NCI-H2107 (cell line): ENCODE data around the gene ST8SIA2.

Source experiments
- DNase-seq: peaks from one replicate; lab custom pipeline; 2025; lab: John Stamatoyannopoulos, UW

Gene ST8SIA2

DNA sequence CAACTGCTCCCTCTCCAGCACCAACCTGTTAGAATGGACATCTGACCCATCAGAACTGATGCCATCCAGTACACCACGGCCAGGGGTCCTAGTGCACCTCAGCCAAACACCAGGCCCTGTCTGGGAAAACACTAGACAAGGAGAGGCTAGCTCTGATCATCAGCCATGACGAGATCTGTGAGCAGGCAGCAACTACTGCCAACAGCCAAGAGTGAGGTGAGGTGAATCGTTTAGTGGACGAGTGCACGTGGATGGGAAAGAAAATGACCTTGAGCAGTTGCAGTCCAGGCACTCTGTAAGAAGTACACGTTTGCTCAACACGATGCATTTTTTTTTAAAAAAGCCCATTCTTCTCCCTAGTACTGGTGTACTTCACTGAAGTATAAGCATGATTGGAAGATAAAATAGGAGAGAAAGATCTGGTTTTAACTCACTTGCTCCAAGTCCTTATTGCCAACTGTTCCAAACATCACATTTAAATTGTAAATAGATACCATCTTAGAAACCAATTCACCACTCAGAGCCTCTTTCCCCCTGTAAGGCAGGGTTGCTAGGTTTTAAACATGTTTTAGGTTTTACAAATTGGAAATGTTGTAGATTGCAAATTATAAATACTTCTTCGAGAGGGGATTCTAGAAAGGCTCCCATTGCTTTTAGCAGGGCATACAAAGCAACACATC is 5.7 kb downstream of the ST8SIA2 start:
- DNase-seq = no peak

DNA sequence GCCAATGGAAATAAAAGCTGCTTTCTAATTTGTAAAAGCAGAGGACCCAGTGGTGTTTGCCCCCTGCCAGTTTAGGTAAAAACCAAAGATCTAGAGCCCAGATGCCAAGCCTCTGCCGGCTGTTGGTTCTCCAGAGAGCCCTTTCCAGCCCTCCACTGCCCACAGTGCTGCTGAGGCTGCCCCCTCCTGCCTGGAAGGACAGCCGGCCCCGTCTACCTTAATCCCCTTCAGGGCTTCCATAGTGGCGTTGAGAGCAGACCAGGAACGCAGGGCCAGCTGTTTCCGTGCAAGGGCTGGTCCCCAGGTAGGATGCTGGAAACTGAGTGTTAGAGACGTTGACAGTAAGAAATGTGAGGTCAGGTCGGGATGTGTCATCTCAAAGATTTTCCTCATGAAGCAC is 6.9 kb downstream of the ST8SIA2 start:
- no peak for DNase-seq

DNA sequence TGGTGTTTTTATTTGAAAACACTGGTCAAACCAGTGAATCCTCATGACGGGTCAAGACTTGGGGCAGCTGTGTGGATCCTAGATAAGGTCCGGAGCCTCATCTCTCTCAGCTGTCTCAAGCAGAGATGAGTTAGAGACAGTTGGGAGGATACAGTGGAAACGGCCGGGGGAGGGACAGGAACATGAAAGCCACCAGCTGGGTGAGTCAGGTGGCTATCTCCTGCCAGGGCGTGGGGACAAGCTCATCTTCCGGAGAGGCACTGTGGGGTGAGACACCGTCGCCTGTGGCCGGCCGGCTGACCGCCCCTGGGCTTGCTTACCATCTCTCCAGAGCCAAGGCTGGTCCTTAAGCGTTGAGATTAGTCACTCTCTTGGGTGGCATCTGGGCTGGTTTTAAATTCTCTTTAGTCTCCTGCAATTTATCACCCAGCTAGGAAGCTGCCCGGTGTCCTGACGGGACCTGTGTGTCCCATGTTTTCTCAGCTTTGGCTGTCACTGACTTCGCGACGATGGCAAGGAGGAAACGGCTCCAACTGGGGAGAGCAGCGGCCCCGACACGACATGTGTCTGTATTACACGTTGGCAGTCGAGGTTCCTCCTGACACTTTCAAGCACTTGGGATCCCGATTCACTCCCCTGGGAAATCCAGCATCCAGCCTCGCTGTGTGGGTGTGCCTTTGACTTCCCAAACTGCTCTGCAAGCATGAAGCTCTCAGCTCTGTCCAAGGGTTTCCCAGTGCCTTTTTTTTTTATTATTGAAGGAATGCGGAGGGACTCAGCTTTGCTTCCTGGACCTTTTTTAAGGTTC is 7.5 kb downstream of the ST8SIA2 start:
- no peak for DNase-seq

- no peak for DNase-seq
Observed at GRCh38 chr15:92402751-92403150, 9.1 kb downstream of the ST8SIA2 start.

DNA sequence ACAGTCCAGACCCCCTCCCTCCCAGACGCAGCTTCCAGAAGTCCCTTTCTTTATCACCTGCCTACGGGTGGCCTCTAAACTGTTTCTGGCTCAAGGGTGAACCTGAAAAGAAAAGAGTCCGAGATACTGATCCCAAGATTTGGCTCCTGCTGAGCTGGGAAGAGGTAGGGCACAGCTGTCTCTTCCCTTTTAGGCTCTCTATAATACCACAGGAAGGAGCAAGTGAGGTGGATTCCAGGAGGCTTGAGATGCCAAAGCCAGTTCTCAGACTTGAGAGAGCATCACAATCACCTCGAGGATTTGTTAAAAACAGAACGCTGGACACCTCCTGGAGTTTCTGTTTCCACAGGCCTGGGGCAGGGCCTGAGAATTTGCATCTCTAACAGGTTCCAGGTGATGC is 12.3 kb downstream of the ST8SIA2 start:
- DNase-seq = no peak

- DNase-seq = no peak
Observed at GRCh38 chr15:92407321-92407720, 13.6 kb downstream of the ST8SIA2 start.

DNA sequence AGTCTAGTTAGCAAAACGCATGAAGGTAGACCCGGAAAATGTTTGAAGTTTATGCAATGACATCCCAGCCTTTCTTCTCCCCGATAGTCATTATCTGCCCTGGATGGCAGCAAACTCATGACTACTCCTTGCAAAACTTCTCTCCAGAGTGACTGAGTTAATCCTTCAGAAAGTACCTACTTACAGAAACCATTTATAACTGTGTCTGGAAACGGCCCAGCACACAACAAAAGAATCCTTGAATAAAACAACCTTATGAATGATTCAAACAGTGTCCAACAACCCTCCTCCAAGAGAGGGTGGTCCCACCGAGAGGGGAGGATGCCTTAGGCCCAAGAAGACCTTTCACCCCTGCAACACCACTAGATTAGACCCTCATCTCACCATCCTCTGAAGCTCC is 14.2 kb downstream of the ST8SIA2 start:
- no peak for DNase-seq

DNA sequence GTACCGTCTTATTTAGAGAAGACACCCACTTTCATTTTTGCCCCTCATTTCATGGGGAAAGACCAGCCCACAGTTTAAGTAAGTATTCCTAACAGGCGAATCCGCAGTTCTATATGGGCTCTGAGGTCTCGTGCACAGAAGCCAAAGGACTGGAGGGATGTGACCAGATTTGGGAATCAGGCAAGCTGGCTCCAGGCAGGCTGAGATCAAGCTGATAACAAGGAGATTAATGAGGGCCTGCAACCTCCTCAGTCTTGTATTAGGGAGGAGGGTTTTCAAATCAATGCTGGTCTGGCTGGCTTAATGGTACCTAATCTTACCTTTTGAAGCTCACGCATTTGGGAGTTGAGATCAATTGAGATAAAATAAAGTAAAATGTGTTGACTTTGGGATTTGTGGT is 15.3 kb downstream of the ST8SIA2 start:
- no peak for DNase-seq

GRCh38 chr15:92409521-92409920 is 15.8 kb downstream of the ST8SIA2 start:
- DNase-seq = no peak

GRCh38 chr15:92410537-92410936 is 16.9 kb downstream of the ST8SIA2 start:
- no peak for DNase-seq

DNA sequence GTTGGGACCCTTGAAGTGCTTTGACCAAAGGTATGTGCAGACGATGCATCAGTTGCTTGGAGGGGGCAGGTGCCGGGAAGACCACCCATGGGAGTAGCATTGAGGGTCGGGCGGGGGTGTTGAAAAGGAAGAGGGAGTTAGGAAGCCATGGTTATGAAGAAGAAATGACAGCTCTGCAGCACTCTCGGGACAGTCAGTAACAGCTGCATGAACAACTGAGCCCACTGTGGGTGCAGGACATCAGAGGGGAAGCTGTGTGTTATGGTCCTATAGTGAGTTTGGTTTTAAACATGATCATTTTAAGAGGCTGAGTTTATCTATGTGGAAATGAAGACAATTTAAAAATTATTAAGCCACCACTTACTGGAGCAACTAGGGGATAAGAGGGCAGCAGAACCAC is 17.6 kb downstream of the ST8SIA2 start:
- DNase-seq = no peak

GRCh38 chr15:92413510-92413909 is 19.8 kb downstream of the ST8SIA2 start:
- DNase-seq = no peak

DNA sequence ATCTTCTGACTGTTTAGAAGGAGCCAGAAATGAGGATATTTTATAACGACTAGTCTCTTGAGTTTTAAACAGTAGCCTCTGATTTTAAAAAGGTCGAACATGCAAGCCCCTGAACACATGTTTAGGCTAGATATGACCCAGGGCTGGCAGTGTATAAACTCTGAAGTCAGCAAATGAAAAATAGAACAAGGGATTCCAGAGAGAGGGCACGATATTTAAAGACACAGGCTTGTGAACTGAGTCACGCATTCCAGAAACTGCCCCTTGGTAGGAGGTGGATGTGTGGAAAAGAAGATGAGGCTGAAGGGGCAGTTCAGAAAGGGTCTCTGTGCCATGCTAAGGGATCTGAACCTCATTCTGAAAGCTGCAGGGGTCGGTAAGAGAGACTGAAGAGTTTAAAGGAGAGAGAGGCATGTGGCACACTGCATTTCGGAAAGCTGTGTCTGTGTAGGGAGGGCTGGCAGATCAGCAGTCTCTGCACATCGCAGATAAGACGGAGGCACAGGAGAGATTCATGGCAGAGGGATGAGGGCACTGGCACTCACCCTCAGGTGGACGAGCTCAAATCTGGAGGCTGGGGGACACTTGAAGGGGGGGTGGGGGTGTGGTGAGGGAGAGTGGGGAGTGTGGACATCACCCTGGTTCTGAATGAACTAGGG is 22.1 kb downstream of the ST8SIA2 start:
- no peak for DNase-seq

- DNase-seq = no peak
Observed at GRCh38 chr15:92416557-92416956, 22.9 kb downstream of the ST8SIA2 start.

- DNase-seq = no peak
Observed at GRCh38 chr15:92417716-92418115, 24.0 kb downstream of the ST8SIA2 start.

DNA sequence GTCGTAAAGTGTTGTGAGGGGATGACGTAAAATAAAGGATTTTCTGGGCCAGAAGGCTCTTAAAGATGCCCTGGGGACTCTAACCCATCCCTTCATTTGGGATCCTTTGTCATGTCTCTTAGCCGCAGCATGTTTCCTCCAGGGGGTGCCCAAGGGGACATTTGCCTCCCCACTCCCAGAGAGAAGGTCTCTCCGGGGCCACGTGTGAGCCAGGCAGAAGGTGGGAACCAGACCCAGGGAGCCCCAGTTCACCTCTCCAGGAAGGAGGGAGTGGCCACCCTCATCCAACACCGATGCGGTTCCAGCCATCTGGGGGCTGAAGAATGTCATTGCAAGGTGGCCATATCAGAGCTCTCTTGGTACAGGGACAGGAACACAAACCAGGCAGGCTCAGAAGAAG is 25.2 kb downstream of the ST8SIA2 start:
- DNase-seq = no peak

DNA sequence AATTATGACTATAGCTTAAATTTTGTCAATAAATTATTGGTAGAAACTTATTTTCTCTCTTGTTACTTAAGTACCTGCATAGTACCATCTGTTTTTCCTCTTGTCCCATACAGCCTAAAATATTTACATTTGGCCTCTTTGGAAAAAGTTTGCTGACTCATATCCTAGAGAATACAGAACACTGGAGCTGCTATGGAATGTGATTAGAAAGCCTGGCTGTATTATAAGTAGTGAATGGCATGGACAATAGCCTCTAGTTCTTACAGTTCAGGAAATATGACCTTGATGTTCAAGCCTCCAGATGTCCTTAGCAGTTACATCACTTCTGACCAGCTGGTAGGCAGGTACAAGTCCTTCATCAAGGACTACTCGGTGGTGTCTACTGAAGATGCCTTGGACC is 28.3 kb downstream of the ST8SIA2 start:
- no peak for DNase-seq

DNA sequence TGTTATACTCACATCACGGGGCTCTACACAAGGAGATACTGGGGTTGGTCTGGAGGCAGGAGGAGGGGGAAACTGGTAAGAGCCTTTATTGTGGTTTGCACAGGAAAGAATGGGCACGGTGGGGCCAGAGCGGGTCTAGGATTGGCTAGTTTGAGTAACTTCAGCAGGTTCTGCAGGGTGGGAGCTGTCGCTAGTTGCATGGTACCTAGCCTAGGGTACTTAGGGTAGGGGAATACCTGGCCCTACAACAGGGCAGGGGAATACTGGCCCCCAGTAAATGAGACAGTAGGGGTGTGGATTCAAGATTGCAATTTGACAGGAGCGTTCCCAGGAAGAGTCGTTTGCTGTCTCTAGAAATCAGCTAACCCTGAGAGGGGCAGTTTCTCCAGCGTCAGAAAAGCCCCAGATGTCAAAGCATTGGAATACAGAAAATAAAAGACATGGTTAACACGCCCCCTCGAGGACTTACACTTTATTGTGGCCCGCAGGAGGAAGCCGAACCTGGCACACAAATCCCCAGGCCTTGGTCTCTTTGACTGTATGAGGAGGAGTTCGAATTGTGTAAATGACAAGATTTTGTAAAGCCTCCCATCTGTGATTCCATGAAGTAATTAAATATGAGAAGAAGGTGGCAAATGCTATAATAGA is 32.0 kb downstream of the ST8SIA2 start:
- no peak for DNase-seq

GRCh38 chr15:92429378-92430068 is 35.8 kb downstream of the ST8SIA2 start:
- DNase-seq = no peak

GRCh38 chr15:92430069-92430440 is 36.4 kb downstream of the ST8SIA2 start:
- DNase-seq = no peak

GRCh38 chr15:92435145-92435544 is 41.5 kb downstream of the ST8SIA2 start:
- no peak for DNase-seq

GRCh38 chr15:92438471-92438870 is 44.8 kb downstream of the ST8SIA2 start:
- DNase-seq = no peak
